HuH-7.5 (cell line): ENCODE results near the gene HDAC3.
"Not testable (repeated sequence)": the region's sequence is repeated elsewhere in the genome, so short reads cannot be mapped to it uniquely, and the experiment has no call there.

ENCODE experiments used
- DNase-seq: peaks from one replicate; pipeline ENCODE4 v3.0.0; 2011; ENCODE audit warnings: low spot score

The HDAC3 gene

DNA sequence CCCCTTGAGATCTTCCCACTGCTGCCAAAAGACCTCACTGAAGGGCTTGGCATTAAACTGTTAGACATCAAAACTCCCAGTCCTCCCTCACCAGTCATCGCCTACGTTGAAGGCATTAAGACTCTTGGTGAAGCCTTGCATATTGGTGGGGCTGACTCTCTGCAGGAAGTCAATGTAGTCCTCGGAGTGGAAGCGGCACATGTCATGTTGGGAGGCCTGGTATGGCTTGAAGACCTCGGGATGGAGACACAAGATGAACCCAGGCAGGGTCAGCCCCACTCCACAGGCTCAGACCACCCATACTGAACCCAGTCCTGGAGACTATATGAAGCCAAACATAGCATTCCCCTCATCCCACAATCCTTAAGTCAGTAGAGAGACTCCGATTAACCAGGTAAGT, 1.9 kb downstream of the HDAC3 start:
- no peak for DNase-seq

DNA sequence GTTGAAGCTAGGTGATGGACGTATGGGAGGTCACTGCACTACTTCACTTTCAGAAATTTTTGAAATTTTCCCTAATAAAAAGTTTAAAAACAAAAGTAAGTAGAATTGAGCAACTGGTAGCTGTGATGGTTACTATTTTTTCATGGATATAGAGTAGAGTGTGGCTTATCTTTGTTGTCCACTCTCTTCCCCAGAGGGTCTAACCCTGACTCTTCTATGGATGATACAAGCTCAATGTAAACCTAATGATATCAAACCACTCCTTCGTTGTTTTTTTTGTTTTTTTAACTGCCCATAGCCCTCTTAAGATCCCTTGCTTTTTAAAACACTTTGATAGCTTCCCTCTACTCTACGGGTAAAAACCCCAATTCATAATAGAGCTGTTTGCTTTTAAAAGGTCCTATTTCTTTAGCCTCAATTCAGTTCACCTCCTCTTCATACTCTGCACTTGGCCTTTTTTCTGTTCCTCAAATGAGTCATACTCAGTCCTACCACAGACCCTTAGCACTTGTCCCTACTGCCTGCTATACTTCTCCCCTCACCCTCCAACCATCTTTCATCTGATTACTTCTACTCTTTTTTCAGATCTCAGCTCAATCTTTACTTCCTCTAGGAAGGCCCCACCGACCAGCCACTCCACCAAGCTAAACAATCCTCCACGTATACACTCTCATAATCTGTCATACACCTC, 2.6 kb downstream of the HDAC3 start:
- no peak for DNase-seq

GRCh38 chr5:141632650-141633049, 4.0 kb downstream of the HDAC3 start:
- no peak for DNase-seq

DNA sequence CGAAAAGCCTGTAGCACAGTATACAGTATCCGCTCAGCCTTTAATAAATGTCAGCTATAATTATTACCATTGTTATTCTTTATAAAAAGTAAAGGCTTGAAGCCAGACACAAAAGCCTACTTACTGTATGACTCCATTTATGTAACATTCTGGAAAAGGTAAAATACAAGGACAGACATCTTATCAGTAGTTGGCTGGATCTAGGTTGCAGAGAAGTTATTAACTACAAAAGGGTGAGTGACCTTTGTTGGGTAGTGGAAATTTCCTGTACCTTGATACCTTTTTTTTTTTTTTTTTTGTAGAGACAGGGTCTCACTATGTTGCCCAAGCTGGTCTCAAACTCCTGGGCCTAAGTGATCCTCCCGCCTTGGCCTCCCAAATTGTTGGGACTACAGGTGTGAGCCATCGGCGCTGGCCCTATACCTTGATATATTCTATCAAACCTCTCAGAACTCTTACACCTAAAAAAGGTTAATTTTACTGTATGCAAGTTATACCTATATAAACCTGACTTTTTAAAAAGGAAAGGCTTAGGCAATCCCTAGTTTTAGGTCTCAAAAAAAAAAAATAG, 6.0 kb downstream of the HDAC3 start:
- no peak for DNase-seq

GRCh38 chr5:141628175-141628788, 8.4 kb downstream of the HDAC3 start:
- DNase-seq: no peak

DNA sequence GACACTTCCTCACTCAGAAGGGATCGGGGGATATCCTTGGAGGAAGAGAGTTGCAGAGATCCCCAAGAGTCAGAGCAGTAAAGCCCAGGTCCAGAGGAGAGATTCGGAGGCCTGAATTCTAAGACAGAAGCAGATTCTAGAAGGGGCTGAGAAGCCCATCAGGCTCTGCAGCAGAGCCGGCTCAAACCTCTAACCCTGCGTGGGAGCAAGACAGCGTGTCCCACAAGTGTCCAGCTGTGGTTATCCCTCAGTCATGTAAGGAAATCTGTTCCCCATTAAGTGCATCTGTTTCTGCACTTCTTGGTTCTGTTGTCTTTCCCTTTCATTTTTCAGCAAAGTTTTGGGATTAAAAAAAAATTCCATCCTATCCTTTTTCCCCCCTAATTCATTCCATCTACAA, 13.0 kb downstream of the HDAC3 start:
- DNase-seq: no peak

GRCh38 chr5:141623186-141623585, 13.5 kb downstream of the HDAC3 start:
- no peak for DNase-seq

DNA sequence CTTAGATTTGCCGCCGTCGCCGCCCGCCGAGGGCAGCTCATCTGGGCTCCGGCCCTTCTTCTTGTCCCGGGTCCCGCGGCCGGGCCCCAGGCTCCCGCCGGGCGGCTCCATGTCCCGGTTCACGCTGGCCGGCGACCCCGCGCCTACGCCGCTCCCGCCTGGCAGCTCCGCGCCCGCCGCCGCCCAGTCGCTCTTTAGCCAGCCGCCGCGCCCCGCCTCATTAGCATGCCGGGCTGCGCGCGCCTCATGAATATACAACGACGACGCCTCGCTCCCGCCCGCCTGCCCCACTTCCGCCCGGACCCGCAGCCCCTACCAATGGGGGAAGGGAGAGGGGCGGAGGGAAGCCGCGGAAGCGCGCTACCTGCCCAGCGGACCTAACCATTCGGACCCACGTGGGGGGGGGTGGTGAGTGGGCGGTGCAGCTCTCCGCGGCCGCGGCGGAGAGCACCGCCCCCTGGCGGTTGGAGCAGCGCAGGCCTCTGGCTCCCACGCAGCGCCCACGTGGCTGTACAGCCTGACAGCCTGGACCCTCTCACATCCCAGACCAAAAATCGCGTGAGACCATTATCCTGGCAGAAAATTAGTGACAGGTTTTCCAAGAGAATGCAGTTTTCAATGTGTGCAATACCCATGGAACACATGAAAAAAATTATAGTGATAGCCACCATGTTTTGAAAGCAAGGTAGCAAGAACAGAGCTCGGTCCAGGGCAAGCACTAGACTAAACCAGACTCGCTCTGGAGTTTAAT, 17.7 kb downstream of the HDAC3 start, which contains the start of gene DIAPH1:
DIAPH1 (minus strand) TSS at position 197 of the 751 bp plus-strand sequence; CDS start at position 111, 86 bp downstream.
- DNase-seq: peak; percentile 76

DNA sequence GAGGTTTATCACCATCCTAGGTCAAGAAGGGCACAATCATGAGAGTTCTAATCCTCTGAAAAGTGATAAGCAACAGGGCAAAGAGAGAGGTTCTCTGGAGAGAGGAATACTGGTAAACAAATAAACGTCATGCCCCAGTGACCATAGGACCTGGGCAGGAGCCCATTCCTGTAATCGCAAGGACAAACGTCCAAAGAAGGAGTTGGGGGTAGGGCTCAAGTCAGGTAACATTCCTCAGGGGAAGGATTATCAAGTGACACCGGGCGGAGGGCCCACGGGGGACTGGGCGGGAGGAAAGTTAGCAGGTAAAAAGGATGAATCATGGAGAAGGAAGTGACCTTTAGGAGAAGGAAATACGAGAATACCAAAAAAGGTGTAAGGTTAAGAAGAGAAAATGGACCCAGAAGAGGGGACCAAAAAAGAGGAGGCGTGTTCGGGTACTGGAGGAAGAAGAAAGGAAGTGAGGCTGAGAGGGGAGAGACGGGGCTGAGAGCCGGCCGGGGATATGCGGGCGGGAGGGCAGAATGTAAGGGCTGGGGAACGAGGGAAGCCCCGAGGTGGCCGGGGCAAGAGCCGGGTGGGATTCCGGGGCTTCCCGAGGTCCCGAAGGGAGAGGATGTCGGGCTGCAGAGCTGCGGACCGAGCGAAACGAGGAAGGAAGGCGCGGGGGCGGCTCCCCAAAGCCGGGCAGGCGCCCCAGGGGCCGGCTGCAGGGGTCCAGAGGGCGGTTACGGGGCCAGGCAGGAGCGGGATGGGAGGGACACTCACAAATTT, 18.4 kb downstream of the HDAC3 start:
- DNase-seq: peak; percentile 55

- DNase-seq: no peak
These were observed 19.0 kb downstream of the HDAC3 start for GRCh38 chr5:141617682-141618029.

- no peak for DNase-seq
These were observed 19.5 kb downstream of the HDAC3 start for GRCh38 chr5:141617128-141617527.

GRCh38 chr5:141615991-141616720, 20.5 kb downstream of the HDAC3 start:
- no peak for DNase-seq

DNA sequence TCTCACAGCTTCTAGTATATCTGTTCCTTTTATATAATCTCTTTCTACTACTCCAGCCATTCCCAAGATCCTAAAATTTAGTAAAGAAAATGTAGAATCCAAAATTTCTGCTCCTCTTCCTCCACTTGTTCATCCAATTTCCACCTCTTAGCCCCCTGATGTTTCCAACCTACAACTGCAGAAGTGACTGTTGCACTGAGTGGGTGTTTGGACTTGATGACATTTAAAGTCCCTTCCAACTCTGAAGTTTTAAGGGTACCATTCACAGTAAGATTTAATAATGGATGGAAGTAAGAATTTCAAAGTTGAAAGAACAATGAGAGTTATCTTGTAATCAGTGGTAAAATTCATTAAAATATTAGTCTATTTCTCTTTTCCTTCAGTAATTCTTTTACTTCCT, 23.3 kb downstream of the HDAC3 start:
- no peak for DNase-seq

DNA sequence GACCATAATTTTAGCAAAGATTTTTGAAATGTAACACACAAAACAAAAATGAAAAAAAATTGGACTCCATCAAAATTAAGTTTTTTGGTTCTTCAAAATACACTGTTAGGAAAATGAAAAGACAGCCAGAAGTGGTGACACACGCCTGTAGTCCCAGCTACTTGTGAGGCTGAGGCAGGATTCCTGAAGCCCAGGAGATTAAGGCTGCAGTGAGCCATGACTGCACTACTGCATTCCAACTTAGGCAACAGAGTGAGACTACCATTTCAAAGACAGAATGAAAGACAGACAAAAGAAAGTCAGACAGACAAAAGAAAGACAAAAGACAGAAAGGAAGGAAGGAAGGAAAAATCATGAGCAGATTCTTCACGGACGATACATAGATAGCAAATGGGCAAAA, 25.4 kb downstream of the HDAC3 start:
- DNase-seq: no peak

DNA sequence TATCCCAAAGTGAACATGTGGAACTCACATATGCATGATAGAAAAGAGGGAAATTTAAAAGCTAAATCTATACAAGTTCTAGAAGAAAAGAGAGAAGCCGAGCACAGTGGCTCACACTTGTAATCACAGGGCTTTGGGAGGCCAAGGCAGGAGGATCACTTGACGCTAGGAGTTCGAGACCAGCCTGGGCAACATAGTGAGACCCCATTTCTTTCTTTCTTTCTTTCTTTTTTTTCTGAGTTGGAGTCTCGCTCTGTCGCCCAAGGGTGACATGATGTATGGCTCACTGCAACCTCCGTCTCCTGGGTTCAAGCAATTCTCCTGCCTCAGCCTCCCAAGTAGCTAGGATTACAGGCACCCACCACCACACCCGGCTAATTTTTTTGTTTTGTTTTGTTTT, 26.7 kb downstream of the HDAC3 start:
- DNase-seq: not testable (repeated sequence)

- DNase-seq: no peak
These were observed 27.6 kb downstream of the HDAC3 start for GRCh38 chr5:141609044-141609443.

- DNase-seq: no peak
These were observed 28.1 kb downstream of the HDAC3 start for GRCh38 chr5:141608557-141608956.

- no peak for DNase-seq
These were observed 28.6 kb downstream of the HDAC3 start for GRCh38 chr5:141608046-141608445.

DNA sequence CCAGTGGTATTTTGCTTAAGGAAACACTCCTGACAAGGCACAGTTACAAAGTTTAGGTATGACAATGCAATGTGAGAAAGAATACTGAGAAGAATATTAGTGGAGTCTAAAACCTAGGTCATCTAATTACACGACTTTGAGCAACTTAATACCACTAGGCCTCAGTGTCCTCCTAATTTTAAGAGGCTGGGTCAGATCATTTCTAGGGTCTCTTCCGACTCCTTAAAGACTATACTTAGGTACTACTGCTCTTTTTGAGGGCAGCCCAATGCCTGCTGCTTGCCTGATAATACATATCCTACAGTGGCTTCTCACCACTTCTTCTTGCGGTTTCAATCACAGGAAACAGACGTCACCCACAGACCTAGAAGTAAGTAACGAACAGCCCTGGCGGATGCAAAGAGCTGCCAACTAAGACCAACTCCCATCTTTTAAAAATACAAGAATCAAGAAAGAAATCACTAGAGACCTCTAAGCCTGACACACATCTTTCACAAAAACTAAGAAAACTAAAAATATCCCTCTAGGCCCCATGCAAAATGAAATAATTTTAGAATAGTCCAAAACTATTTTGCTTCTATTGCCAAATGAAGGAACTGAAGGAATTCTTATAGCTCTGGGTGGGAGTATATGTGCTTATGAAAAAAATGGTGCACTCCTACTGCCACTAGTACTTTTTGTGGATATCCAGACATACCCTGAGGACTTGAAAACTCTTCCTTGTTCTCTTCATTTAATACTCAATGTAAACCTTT, 30.9 kb downstream of the HDAC3 start:
- DNase-seq: no peak

GRCh38 chr5:141603923-141604717, 32.5 kb downstream of the HDAC3 start:
- DNase-seq: peak; percentile 12
